Ovary (tissue), 9 donors: ENCODE results near the gene ZNF90. TPM values are rescaled to one million over a fixed set of nuclear protein-coding genes. Genes with fewer than 3 reads are reported as not detected.
"Not testable (repeated sequence)": the region's sequence is repeated elsewhere in the genome, so short reads cannot be mapped to it uniquely, and the experiment has no call there.

ENCODE experiments used
- DNase-seq, 5 donors: peaks; one replicate each; pipeline ENCODE4 v3.0.0-alpha.2; 2019 to 2020
- H3K27ac ChIP-seq, 2 donors: fragments of 200-600 bp; one replicate each; pipeline versions ENCODE4 v1.5.1 to v1.8.0; 2019 to 2022
- H3K27me3 ChIP-seq: fragments of 200-600 bp; one replicate; pipeline ENCODE4 v1.8.0; 2022
- H3K36me3 ChIP-seq: fragments of 200-600 bp; sonication (generic); one replicate; pipeline ENCODE4 v1.5.1; 2019
- H3K4me1 ChIP-seq: one replicate; pipeline ENCODE4 v1.8.1; 2013; ENCODE audit warnings: mild to moderate bottlenecking, moderate library complexity; ENCODE audit not compliant: insufficient read depth
- H3K4me3 ChIP-seq: fragments of 200-600 bp; sonication (generic); one replicate; pipeline ENCODE4 v1.5.1; 2017
- H3K9me3 ChIP-seq, 2 donors: fragments of 200-600 bp in 1 of 2; sonication (generic) in 1 of 2; one replicate each; pipeline versions ENCODE4 v1.5.1 to v1.8.1; 2013 to 2019; ENCODE audit warnings: mild to moderate bottlenecking in 1 of 2, moderate library complexity in 1 of 2
- CTCF ChIP-seq, 3 donors: fragments of 450-650 bp in 2 of 3; fragments of 200-600 bp in 1 of 3; IDR thresholded peaks; one replicate each; pipeline versions ENCODE4 v1.5.1 to v1.8.0; 2016 to 2022; ENCODE audit warnings: antibody characterized with exemption in 3 of 3, mild to moderate bottlenecking in 1 of 3
- EP300 ChIP-seq: sonication (generic); formaldehyde crosslinking; IDR thresholded peaks from one replicate; pipeline ENCODE4 v1.6.1; 2017; ENCODE audit warnings: antibody characterized with exemption
- POLR2A ChIP-seq: fragments of 450-650 bp; IDR thresholded peaks from one replicate; pipeline ENCODE4 v1.6.1; 2017; ENCODE audit warnings: antibody characterized with exemption, mild to moderate bottlenecking, moderate library complexity
- WGBS, 3 donors: extraction: QIAGEN DNeasy Blood & Tissue Kit in 1 of 3; methylation state at CpG; one replicate each; pipeline versions ENCODE4 v1.1.5 to v1.1.7; 2013 to 2017; 5-methylcytosine and 5-hydroxymethylcytosine counted together
- intact Hi-C, 4 donors: fragments of 100-400 bp; cut with DNase I; formaldehyde crosslinking; loops; one replicate each; pipeline versions ENCODE4 v1.11.0 to v1.15.1; 2022 to 2023
- polyA plus RNA-seq, 2 donors: library from polyadenylated mRNA; stranded (reverse); fragments of 200-250 nt in 1 of 2; fragments of 350-450 nt in 1 of 2; fragmentation: Illumina TruSeq in 1 of 2; extraction: RNeasy Lipid Tissue Mini Kit (QIAGEN cat#74804) in 1 of 2; gene quantifications; one replicate each; pipeline ENCODE4 v1.2.3, GENCODE V29; 2013 to 2014
- total RNA-seq, 7 donors: library from RNA; depleted of rRNA in 2 of 7; stranded (reverse); fragments of >200 nt in 2 of 7; fragmentation: NEBNext Ultra II Directional in 3 of 7; extraction: Animal tissue kit (Norgen Biotek cat#: 25700) in 3 of 7; gene quantifications; one replicate each; pipeline versions ENCODE4 v1.1.0 to v1.2.4, GENCODE V29; 2016 to 2023
- donor health status: DM: no; HTN: no; CAD: no; lungs with moderate emphysema.
- donor health status: DM: no; HTN: no; CAD: no.
- donor health status: Bipolar disorder and iron deficiency.
- donor health status: DM: yes; HTN: yes; CAD: no.
- donor health status: DM: no; HTN: no; CAD: no.
- donor health status: DM: yes; HTN: yes; CAD: no.

The ZNF90 gene
- total and polyA plus RNA-seq, 9 donors, result 3.6 to 11.3 (median 7.7) TPM

- no peaks in the 10 kb centered on the region for H3K4me1 ChIP-seq
- H3K4me3 ChIP-seq, result no peak overlapping the region
- H3K9me3 ChIP-seq, result peaks cover 0 to 4% of the 10 kb centered on the region in 2 donors
- no peak for DNase-seq
- 96 to 97% (median 97%) methylated on average over 3 of the region's 3 CpGs for WGBS, 3 donors
- H3K36me3 ChIP-seq, result no peaks in the 10 kb centered on the region
- TF ChIP-seq EP300, result no peak
- no peak for TF ChIP-seq POLR2A
- TF ChIP-seq CTCF (IDR thresholded peaks at IDR 0.05), result no peak
- no peaks in the 10 kb centered on the region for H3K27me3 ChIP-seq
- no peak overlapping the region for H3K27ac ChIP-seq
- intact Hi-C loops, result no loop called here
Measured at GRCh38 chr19:20102097-20102496, 24.3 kb downstream of the ZNF90 start.

GRCh38 chr19:20103091-20103740, 25.4 kb downstream of the ZNF90 start:
- intact Hi-C loops, result no loop called here
- TF ChIP-seq POLR2A, result no peak
- no peak for TF ChIP-seq EP300
- TF ChIP-seq CTCF (IDR thresholded peaks at IDR 0.05), result no peak
- H3K4me3 ChIP-seq, result no peak overlapping the region
- DNase-seq, result no peak
- H3K36me3 ChIP-seq, result no peaks in the 10 kb centered on the region
- 85 to 94% (median 88%) methylated on average over 5 of the region's 5 CpGs for WGBS, 3 donors
- no peaks in the 10 kb centered on the region for H3K27me3 ChIP-seq
- peaks cover 0 to 7% of the 10 kb centered on the region in 2 donors for H3K9me3 ChIP-seq
- no peak overlapping the region for H3K27ac ChIP-seq
- H3K4me1 ChIP-seq, result no peaks in the 10 kb centered on the region

- Histone ChIP-seq H3K27me3 (no peaks in the 10 kb centered on the region), H3K4me3 (no peak overlapping the region), H3K36me3 (no peaks in the 10 kb centered on the region), H3K4me1 (no peaks in the 10 kb centered on the region), H3K9me3 (peaks cover 0 to 20% of the 10 kb centered on the region in 2 donors), H3K27ac (no peak overlapping the region)
- intact Hi-C loops, result no loop called here
- WGBS, 3 donors, result 62 to 96% (median 89%) methylated on average over 3 of the region's 3 CpGs
- no peak for DNase-seq
- TF ChIP-seq EP300 (no peak), POLR2A (no peak), CTCF (IDR thresholded peaks at IDR 0.05) (no peak)
Measured at GRCh38 chr19:20107301-20107700, 29.5 kb downstream of the ZNF90 start.

- H3K27me3 ChIP-seq, DNase-seq, H3K27ac ChIP-seq, H3K36me3 ChIP-seq, H3K4me1 ChIP-seq, H3K4me3 ChIP-seq, intact Hi-C loops: not testable (repeated sequence)
- peaks cover 0 to 53% of the 10 kb centered on the region in 2 donors for H3K9me3 ChIP-seq
- WGBS, 3 donors, result 96 to 98% (median 96%) methylated on average over 6 of the region's 6 CpGs
Measured at GRCh38 chr19:20118064-20118839, 40.5 kb downstream of the ZNF90 start.

- no peak overlapping the region for H3K4me3 ChIP-seq
- no peaks in the 10 kb centered on the region for H3K4me1 ChIP-seq
- H3K27me3 ChIP-seq, result no peaks in the 10 kb centered on the region
- no peak for TF ChIP-seq CTCF (IDR thresholded peaks at IDR 0.05)
- no peak for TF ChIP-seq POLR2A
- no peak for TF ChIP-seq EP300
- intact Hi-C loops, result no loop called here
- H3K9me3 ChIP-seq, result peaks cover 0 to 20% of the 10 kb centered on the region in 2 donors
- H3K36me3 ChIP-seq, result no peaks in the 10 kb centered on the region
- WGBS, 3 donors, result 97 to 98% (median 97%) methylated on average over 23 of the region's 23 CpGs
- DNase-seq, result no peak
- no peak overlapping the region for H3K27ac ChIP-seq
Measured at GRCh38 chr19:20124879-20125278, 47.1 kb downstream of the ZNF90 start.

GRCh38 chr19:20132933-20133332, 55.1 kb downstream of the ZNF90 start:
- H3K27me3 ChIP-seq, H3K4me3 ChIP-seq, DNase-seq, H3K27ac ChIP-seq, H3K9me3 ChIP-seq, intact Hi-C loops, H3K36me3 ChIP-seq, H3K4me1 ChIP-seq: not testable (repeated sequence)
- WGBS, 3 donors, result 87 to 96% (median 87%) methylated on average over 2 of the region's 2 CpGs

- H3K9me3 ChIP-seq, intact Hi-C loops, DNase-seq, H3K4me3 ChIP-seq, H3K27ac ChIP-seq, H3K27me3 ChIP-seq, H3K4me1 ChIP-seq, H3K36me3 ChIP-seq: not testable (repeated sequence)
- 73 to 97% (median 92%) methylated on average over 3 to 27 of the region's 29 CpGs for WGBS, 3 donors
Measured at GRCh38 chr19:20137714-20138113, 59.9 kb downstream of the ZNF90 start.
